Raji (cell line): Measurements from ENCODE around the gene ACAN.

Experiments
- POLR2A ChIP-seq: IDR thresholded peaks from 2 replicates; pipeline ENCODE4 v1.6.1; 2011; ENCODE audit warnings: low read depth, low read length, control low read depth; ENCODE audit not compliant: insufficient read depth

ACAN gene

DNA sequence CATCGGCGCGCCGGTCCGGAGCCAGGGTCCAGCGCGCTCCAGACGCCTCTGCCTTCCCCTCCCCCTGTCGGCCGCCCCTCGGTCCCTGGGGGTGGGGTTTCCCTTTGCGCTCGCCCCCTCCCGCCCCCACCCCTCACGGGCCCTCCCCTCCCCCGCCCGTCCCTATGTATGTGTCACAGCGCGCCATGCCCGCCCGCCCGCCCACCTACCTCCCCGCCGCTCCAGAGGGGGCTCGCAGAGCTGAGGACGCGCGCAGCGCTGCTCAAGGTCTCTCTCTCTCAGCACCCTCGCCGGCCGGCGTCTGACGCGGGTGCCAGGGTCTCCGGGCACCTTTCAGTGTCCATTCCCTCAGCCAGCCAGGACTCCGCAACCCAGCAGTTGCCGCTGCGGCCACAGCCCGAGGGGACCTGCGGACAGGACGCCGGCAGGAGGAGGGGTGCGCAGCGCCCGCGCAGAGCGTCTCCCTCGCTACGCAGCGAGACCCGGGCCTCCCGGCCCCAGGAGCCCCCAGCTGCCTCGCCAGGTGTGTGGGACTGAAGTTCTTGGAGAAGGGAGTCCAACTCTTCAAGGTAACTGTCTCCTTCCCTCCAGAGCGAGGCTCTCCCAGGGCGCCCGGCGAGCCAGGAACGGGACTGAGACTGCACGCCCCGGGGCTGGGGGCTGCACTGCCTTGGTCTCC lies at the start of gene ACAN:
Gene ACAN, plus strand, starts transcription at position 196 of the 679 bp plus-strand sequence. CDS start 32,771 bp downstream, outside the sequence.
- no peak for TF ChIP-seq POLR2A

DNA sequence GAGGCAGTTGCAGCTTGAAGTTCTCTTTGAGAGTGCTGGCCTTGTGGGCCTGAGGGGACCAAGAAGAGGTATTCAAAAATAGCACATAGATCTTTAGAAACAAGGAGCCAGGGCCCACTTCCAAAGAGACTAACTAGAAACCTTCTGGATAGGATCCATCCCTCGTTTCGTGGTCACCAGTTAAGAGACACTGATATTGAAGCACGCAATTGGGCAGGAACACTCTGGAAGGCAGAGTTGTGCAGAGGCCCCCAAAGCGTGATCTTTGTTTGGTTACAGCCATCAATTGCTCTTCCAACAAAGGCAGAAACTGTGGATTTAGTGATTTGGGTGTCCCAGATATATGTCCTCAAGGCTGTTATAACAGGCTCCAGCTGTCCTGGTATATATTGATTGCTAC lies 46.7 kb upstream of the ACAN start:
- no peak for TF ChIP-seq POLR2A

DNA sequence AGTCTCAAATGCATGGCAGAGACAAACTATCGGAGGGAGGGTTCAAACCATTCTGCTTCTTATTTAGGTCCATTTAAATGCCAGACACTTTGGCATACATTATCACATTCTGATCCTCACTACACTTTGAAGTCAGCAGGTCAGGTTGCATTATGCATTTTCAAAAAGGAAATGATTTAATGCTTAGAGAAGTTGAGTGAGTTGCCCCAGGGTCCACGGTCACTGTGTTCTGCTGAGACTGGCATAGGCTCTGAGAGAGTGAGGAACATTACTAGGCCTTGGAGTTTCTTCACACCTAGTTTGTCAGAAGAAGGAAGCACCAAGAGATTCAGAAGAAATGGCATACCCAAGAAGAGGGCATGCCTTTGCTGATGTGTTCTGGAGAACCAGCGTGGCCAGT lies 46.3 kb upstream of the ACAN start:
- TF ChIP-seq POLR2A, result no peak

- no peak for TF ChIP-seq POLR2A
These were observed 43.4 kb upstream of the ACAN start for GRCh38 chr15:88759872-88760271.

GRCh38 chr15:88764448-88764847 lies 38.8 kb upstream of the ACAN start:
- TF ChIP-seq POLR2A, result no peak

- no peak for TF ChIP-seq POLR2A
These were observed 38.0 kb upstream of the ACAN start for GRCh38 chr15:88765212-88765611.

GRCh38 chr15:88769161-88769971 lies 33.9 kb upstream of the ACAN start:
- no peak for TF ChIP-seq POLR2A

DNA sequence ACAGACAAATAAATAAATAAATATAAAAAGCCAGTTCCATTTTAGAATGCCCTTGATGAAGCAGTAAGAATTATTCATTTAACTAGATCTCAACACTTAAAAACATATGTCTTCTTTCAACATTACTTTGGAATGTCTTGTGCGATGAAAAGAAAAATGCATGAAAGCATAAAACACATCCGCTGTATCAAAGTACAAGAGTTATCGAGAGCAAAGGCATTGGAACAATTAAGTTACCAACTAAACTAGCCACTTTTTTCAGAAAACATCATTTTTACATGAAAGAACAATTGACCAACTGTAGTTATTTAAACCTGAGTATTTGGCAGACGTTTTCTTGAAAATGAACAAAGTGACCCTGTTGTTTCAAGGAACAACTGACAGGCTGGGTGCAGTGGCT lies 27.5 kb upstream of the ACAN start:
- no peak for TF ChIP-seq POLR2A

GRCh38 chr15:88776646-88777045 lies 26.6 kb upstream of the ACAN start:
- no peak for TF ChIP-seq POLR2A

GRCh38 chr15:88779944-88780343 lies 23.3 kb upstream of the ACAN start:
- TF ChIP-seq POLR2A, result no peak

GRCh38 chr15:88782465-88782864 lies 20.8 kb upstream of the ACAN start:
- TF ChIP-seq POLR2A, result no peak

GRCh38 chr15:88785217-88785616 lies 18.0 kb upstream of the ACAN start:
- no peak for TF ChIP-seq POLR2A

- no peak for TF ChIP-seq POLR2A
These were observed 15.2 kb upstream of the ACAN start for GRCh38 chr15:88788036-88788435.

GRCh38 chr15:88788816-88789215 lies 14.4 kb upstream of the ACAN start:
- no peak for TF ChIP-seq POLR2A

- no peak for TF ChIP-seq POLR2A
These were observed 12.8 kb upstream of the ACAN start for GRCh38 chr15:88790486-88790885.

DNA sequence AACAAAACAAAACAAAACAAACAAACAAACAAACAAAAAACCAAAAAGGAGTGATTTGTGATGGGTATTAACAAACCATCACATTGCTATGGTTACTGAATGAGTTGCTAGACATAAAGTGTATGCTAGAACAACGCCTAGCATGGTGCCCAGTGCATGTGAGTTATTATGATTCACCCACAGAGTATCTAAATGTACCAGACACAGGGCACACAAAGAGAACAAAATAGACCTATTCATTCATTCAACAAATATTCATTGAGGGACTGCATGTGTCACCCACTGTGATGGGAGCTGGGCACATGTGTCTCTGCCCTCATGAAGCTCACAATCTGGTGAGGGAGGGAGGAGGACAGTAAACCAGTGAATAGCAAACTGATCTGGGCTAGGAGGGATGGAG lies 11.6 kb upstream of the ACAN start:
- TF ChIP-seq POLR2A, result no peak

DNA sequence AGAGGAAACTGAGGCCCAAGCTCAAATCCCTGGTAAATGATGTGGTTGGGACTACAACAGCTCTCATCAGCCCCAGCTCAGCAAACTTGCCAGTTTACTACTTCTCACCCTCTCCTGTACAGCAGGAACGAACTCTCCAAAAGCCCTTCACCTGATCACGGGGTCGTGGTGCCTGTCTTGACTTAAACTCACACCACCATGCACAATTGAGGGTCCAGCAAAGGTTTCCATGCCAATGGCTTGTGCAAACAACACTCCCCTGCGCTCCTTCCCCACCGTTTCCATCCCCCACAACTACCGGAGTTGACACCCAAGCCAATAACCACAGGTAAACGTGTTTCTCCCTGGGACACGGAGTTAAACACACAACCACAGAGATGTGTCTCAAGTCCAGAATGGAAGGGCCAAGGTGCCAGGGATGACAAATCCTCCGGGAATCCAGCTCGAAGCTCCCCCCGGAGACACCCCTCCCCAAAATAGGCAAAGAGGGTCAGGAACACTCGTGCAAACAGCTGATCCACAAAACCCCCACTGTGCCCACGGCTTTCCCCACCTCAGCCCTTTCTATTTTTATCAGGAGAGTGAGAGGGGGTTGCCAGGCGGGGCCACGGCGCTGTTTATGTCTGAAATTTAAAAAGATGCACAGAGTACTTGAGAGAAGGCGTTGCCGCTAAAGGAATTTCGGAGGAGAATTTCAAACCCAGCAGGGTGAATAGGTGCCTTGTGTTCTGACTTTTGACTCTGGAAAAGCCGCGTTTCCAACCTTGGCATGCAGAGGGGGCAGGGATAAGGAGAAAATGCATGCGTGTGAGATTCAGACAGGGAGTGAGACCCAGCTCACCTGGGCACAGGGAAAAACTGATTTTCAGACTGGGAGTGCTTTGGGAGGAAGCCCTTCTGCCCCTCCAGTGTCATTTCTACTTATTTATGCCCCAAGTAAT lies 10.6 kb upstream of the ACAN start:
- TF ChIP-seq POLR2A, result no peak
